Choroid plexus epithelial cell (primary cell): Measurements from ENCODE around the gene POU2AF2.
"Not testable (repeated sequence)": the region's sequence is repeated elsewhere in the genome, so short reads cannot be mapped to it uniquely, and the experiment has no call there.

Source experiments
- DNase-seq: peaks from one replicate; pipeline ENCODE4 v3.0.0-alpha.2; 2010; ENCODE audit warnings: low read depth
- H3K4me3 ChIP-seq: 2 replicates; pipeline ENCODE4 v1.5.1; 2011; ENCODE audit warnings: low read depth, mild to moderate bottlenecking, control low read depth, low read length, moderate library complexity
- CTCF ChIP-seq: conservative IDR thresholded peaks from 2 replicates; pipeline ENCODE4 v1.5.1; 2011; ENCODE audit warnings: low read depth, mild to moderate bottlenecking, control low read depth, inconsistent platforms, low read length, moderate library complexity

Gene POU2AF2

GRCh38 chr11:111253630-111254029 lies 8.1 kb downstream of the POU2AF2 start:
- no peak overlapping the region for H3K4me3 ChIP-seq
- no peak for TF ChIP-seq CTCF
- no peak for DNase-seq

GRCh38 chr11:111258046-111258445 lies 12.5 kb downstream of the POU2AF2 start:
- no peak overlapping the region for H3K4me3 ChIP-seq
- DNase-seq, result no peak
- TF ChIP-seq CTCF, result no peak

- no peak overlapping the region for H3K4me3 ChIP-seq
- TF ChIP-seq CTCF, result no peak
- DNase-seq, result peak; percentile 15
These were observed 14.4 kb downstream of the POU2AF2 start for GRCh38 chr11:111259896-111260295.

- no peak for DNase-seq
- no peak overlapping the region for H3K4me3 ChIP-seq
- TF ChIP-seq CTCF, result no peak
These were observed 15.3 kb downstream of the POU2AF2 start for GRCh38 chr11:111260811-111261210.

GRCh38 chr11:111264646-111265045 lies 19.1 kb downstream of the POU2AF2 start:
- DNase-seq, result no peak
- TF ChIP-seq CTCF, result no peak
- H3K4me3 ChIP-seq, result no peak overlapping the region

- no peak overlapping the region for H3K4me3 ChIP-seq
- TF ChIP-seq CTCF, result no peak
- no peak for DNase-seq
These were observed 19.9 kb downstream of the POU2AF2 start for GRCh38 chr11:111265421-111265820.

- DNase-seq, H3K4me3 ChIP-seq: not testable (repeated sequence)
These were observed 22.8 kb downstream of the POU2AF2 start for GRCh38 chr11:111268303-111268702.
